Measurements from ENCODE around the gene ZNF487. TPM values are rescaled to one million over a fixed set of nuclear protein-coding genes. Genes with fewer than 3 reads are reported as not detected.
A peak's percentile ranks its signal among the peaks of the same experiment; 100 is the strongest.

The ZNF487 gene
- total and polyA plus RNA-seq, 4 experiments from 2014 or later, result 3.1 to 7.7 (median 5.2) TPM

DNA sequence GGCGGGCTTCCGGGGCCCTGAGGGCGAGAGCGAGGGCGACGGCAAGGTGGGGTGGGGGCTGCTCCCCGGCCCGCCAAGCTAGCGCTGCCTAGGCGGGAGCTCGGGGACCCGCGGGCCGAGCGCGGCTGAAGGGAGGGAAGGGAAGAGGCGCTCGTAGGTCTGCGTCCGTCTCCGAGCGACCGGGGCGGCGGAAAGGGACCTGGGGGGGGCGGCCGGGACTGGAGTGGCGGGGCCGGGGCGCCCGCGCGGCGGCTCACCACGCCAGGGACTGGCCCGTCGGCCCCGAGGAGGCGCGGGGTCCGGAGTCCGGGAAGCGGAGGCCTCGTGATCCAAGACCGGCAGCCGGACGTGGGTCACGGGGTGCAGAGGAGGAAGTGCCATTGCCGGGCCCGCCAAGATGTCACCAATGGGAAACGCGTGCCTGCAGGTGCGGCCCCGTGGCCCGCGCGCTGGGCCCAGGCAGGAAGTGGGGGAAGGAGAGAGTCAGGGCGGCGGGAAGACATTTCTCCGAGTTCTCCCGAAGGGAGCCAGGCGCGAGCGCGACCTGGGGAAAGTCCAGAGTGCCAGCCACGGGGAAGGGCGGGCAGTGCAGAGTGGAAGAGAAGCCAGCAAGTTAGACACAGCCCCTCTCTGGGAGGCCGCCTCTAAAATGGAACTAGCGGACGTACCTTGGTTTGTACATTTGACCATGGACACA is 39.8 kb upstream of the ZNF487 start:
- Histone ChIP-seq H3K9me3 (ENCODE audit: control insufficient read depth in 1 of 2, low read length in 2 of 2) (no peaks in the 10 kb centered on the region), H3K4me3 (ENCODE audit: low read length in 2 of 2) (peak overlapping the region; percentile 10 to 67), H3K27me3 (ENCODE audit: insufficient read depth, low read length) (no peaks in the 10 kb centered on the region), H3K27ac (ENCODE audit: low read depth, low read length) (peak overlapping the region; percentile 100), H3K36me3 (ENCODE audit: insufficient read depth, low read length) (peaks cover 24% of the 10 kb centered on the region), H3K4me1 (ENCODE audit: insufficient read depth, low read length) (peaks cover 81% of the 10 kb centered on the region)
- intact Hi-C loops (cut with micrococcal nuclease), result loop anchor here (1.0 to 2.0 kb wide), 5 partner anchors 10 to 40 kb away; partner anchors contain the start of gene ZNF487
- Mint-ChIP-seq H3K9me3 (no peaks in the 10 kb centered on the region), H3K36me3 (peaks cover 33 to 54% of the 10 kb centered on the region in 2 donors), H3K27me3 (no peaks in the 10 kb centered on the region), H3K27ac (peak overlapping the region; percentile 93 to 99 (median 98)), H3K4me3 (peak overlapping the region; percentile 79 to 100 (median 96)), H3K4me1 (peaks cover 62 to 95% (median 73%) of the 10 kb centered on the region in 4 donors)
- CTCF ChIA-PET (ENCODE audit: partially characterized antibody), result interaction anchor here (1.4 kb wide), 1 partner anchor 46 kb away, joined by 4 read pairs; no protein-coding TSS in a partner anchor
- peak; percentile 67 to 82 (median 75) for DNase-seq
- POLR2A ChIA-PET (ENCODE audit: partially characterized antibody), result interaction anchor here (0.6 to 13.4 kb wide), 16 partner anchors 12 to 258 kb away, joined by 3 to 250 read pairs (median 7); partner anchors contain the start of genes CSGALNACT2, HNRNPF and ZNF487

DNA sequence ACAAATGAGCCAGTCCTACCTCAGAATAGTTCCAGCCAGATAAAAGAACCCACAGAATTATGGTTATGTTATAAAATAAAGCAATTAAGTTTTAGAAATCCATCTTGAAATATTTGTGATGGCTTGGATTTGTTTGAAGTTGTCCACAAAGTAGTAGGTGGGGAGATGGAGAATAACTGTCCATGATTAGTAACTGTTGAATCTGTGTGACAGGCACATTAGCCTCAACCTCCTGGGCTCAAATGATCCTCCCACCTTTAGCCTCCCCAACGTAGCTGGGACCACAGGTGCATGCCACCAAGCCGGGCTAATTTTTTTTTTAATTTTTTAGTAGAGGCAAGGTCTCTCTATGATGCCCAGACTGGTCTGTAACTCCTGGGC is 38.0 kb upstream of the ZNF487 start:
- peak overlapping the region in 7 of 8 donors; percentile 79 to 100 (median 96) for H3K4me3 Mint-ChIP-seq
- peaks cover 25 to 51% of the 10 kb centered on the region in 2 donors for H3K36me3 Mint-ChIP-seq
- Histone ChIP-seq H3K36me3 (ENCODE audit: insufficient read depth, low read length) (peaks cover 7% of the 10 kb centered on the region), H3K27me3 (ENCODE audit: insufficient read depth, low read length) (no peaks in the 10 kb centered on the region), H3K9me3 (ENCODE audit: control insufficient read depth in 1 of 2, low read length in 2 of 2) (no peaks in the 10 kb centered on the region), H3K4me1 (ENCODE audit: insufficient read depth, low read length) (peaks cover 83% of the 10 kb centered on the region), H3K4me3 (ENCODE audit: low read length in 2 of 2) (peak overlapping the region in 1 of 2 donors; percentile 22), H3K27ac (ENCODE audit: low read depth, low read length) (peak overlapping the region; percentile 100)
- H3K27me3 Mint-ChIP-seq, result no peaks in the 10 kb centered on the region
- ChIA-PET POLR2A (ENCODE audit: partially characterized antibody) (interaction anchor here (1.0 to 13.4 kb wide), 4 partner anchors 10 to 38 kb away, joined by 3 to 250 read pairs (median 14); partner anchors contain the start of genes HNRNPF and ZNF487), CTCF (ENCODE audit: partially characterized antibody) (interaction anchor here (0.9 to 1.3 kb wide), 2 partner anchors 9 to 35 kb away, joined by 3 to 6 read pairs; no protein-coding TSS in a partner anchor)
- peaks cover 61 to 96% (median 75%) of the 10 kb centered on the region in 4 donors for H3K4me1 Mint-ChIP-seq
- intact Hi-C loops (cut with micrococcal nuclease), result no loop called here
- no peak for DNase-seq
- H3K9me3 Mint-ChIP-seq, result peaks cover 0 to 2% (median 0%) of the 10 kb centered on the region in 8 donors
- peak overlapping the region; percentile 93 to 99 (median 98) for H3K27ac Mint-ChIP-seq

GRCh38 chr10:43399320-43400310 is 37.3 kb upstream of the ZNF487 start:
- Histone ChIP-seq H3K9me3 (ENCODE audit: control insufficient read depth in 1 of 2, low read length in 2 of 2) (no peaks in the 10 kb centered on the region), H3K36me3 (ENCODE audit: insufficient read depth, low read length) (peaks cover under 1% of the 10 kb centered on the region), H3K4me1 (ENCODE audit: insufficient read depth, low read length) (peaks cover 83% of the 10 kb centered on the region), H3K27me3 (ENCODE audit: insufficient read depth, low read length) (no peaks in the 10 kb centered on the region), H3K27ac (ENCODE audit: low read depth, low read length) (peak overlapping the region; percentile 100), H3K4me3 (ENCODE audit: low read length in 2 of 2) (peak overlapping the region in 1 of 2 donors; percentile 6)
- H3K27ac Mint-ChIP-seq, result peak overlapping the region; percentile 82 to 99 (median 95)
- ChIA-PET POLR2A (ENCODE audit: partially characterized antibody) (interaction anchor here (0.9 to 13.4 kb wide), 8 partner anchors 9 to 262 kb away, joined by 3 to 250 read pairs (median 4); partner anchors contain the start of genes CSGALNACT2, HNRNPF and ZNF487), CTCF (ENCODE audit: partially characterized antibody) (interaction anchor here (0.9 to 1.1 kb wide), 2 partner anchors 36 to 45 kb away, joined by 3 read pairs; no protein-coding TSS in a partner anchor)
- peaks cover 26 to 48% of the 10 kb centered on the region in 2 donors for H3K36me3 Mint-ChIP-seq
- peak overlapping the region; percentile 70 to 100 (median 94) for H3K4me3 Mint-ChIP-seq
- peak in 2 of 5 donors; percentile 31 to 72 for DNase-seq
- intact Hi-C loops (cut with micrococcal nuclease), result no loop called here
- no peaks in the 10 kb centered on the region for H3K27me3 Mint-ChIP-seq
- H3K9me3 Mint-ChIP-seq, result peaks cover 0 to 2% (median 0%) of the 10 kb centered on the region in 8 donors
- peaks cover 60 to 96% (median 75%) of the 10 kb centered on the region in 4 donors for H3K4me1 Mint-ChIP-seq

DNA sequence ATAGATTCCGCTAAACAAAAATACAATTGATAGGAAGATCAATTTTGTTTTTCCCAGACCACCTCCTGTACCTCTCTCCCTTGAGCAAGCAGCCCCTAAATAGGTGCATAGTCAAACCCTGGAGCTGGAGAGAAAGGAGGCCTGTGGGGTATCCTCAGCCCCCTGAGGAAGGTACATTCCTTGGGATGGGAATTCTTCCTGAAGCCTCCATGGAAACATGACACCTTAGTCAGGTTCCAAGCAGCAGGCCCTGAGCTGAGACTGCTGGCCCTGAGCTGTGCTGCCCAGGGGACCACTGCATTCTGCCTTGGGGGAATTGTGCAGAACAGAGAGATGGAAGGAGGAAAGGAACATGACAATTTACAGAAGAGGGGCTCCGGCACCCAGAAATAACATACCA is 35.3 kb upstream of the ZNF487 start:
- Mint-ChIP-seq H3K36me3 (peaks cover 23 to 36% of the 10 kb centered on the region in 2 donors), H3K4me1 (peaks cover 54 to 80% (median 64%) of the 10 kb centered on the region in 4 donors), H3K27me3 (no peaks in the 10 kb centered on the region), H3K27ac (peak overlapping the region; percentile 20 to 96 (median 94)), H3K4me3 (peak overlapping the region in 7 of 8 donors; percentile 85 to 100 (median 93)), H3K9me3 (peaks cover 0 to 2% (median 0%) of the 10 kb centered on the region in 8 donors)
- Histone ChIP-seq H3K27ac (ENCODE audit: low read depth, low read length) (peak overlapping the region; percentile 100), H3K4me1 (ENCODE audit: insufficient read depth, low read length) (peaks cover 82% of the 10 kb centered on the region), H3K4me3 (ENCODE audit: low read length in 2 of 2) (no peak overlapping the region), H3K9me3 (ENCODE audit: control insufficient read depth in 1 of 2, low read length in 2 of 2) (no peaks in the 10 kb centered on the region), H3K27me3 (ENCODE audit: insufficient read depth, low read length) (no peaks in the 10 kb centered on the region), H3K36me3 (ENCODE audit: insufficient read depth, low read length) (no peaks in the 10 kb centered on the region)
- POLR2A ChIA-PET (ENCODE audit: partially characterized antibody), result interaction anchor here (1.1 to 13.4 kb wide), 3 partner anchors 7 to 263 kb away, joined by 4 to 250 read pairs (median 16); partner anchors contain the start of genes CSGALNACT2, HNRNPF and ZNF487
- DNase-seq, result no peak
- intact Hi-C loops (cut with micrococcal nuclease), result no loop called here
- CTCF ChIA-PET (ENCODE audit: partially characterized antibody), result interaction anchor here (1.4 kb wide), 1 partner anchor 102 kb away, joined by 3 read pairs; no protein-coding TSS in a partner anchor

- Histone ChIP-seq H3K27ac (ENCODE audit: low read depth, low read length) (peak overlapping the region; percentile 100), H3K27me3 (ENCODE audit: insufficient read depth, low read length) (no peaks in the 10 kb centered on the region), H3K9me3 (ENCODE audit: control insufficient read depth in 1 of 2, low read length in 2 of 2) (no peaks in the 10 kb centered on the region), H3K4me3 (ENCODE audit: low read length in 2 of 2) (peak overlapping the region in 1 of 2 donors; percentile 30), H3K4me1 (ENCODE audit: insufficient read depth, low read length) (peaks cover 82% of the 10 kb centered on the region), H3K36me3 (ENCODE audit: insufficient read depth, low read length) (no peaks in the 10 kb centered on the region)
- ChIA-PET POLR2A (ENCODE audit: partially characterized antibody) (interaction anchor here (3.7 kb wide), 1 partner anchor 35 kb away, joined by 16 read pairs; the partner anchor contains the start of gene ZNF487), CTCF (ENCODE audit: partially characterized antibody) (no interaction called here)
- DNase-seq, result no peak
- H3K27ac Mint-ChIP-seq, result peak overlapping the region; percentile 63 to 96 (median 94)
- H3K4me3 Mint-ChIP-seq, result peak overlapping the region; percentile 85 to 100 (median 94)
- peaks cover 0 to 2% (median 0%) of the 10 kb centered on the region in 8 donors for H3K9me3 Mint-ChIP-seq
- peaks cover 54 to 77% (median 64%) of the 10 kb centered on the region in 4 donors for H3K4me1 Mint-ChIP-seq
- no peaks in the 10 kb centered on the region for H3K27me3 Mint-ChIP-seq
- intact Hi-C loops (cut with micrococcal nuclease), result no loop called here
- H3K36me3 Mint-ChIP-seq, result peaks cover 23 to 35% of the 10 kb centered on the region in 2 donors
Observed at GRCh38 chr10:43402176-43402575, 34.7 kb upstream of the ZNF487 start.

- ChIA-PET CTCF (ENCODE audit: partially characterized antibody) (interaction anchor here (1.2 to 1.8 kb wide), 2 partner anchors 33 to 40 kb away, joined by 5 read pairs; partner anchors contain the start of gene ZNF487), POLR2A (ENCODE audit: partially characterized antibody) (interaction anchor here (0.8 to 11.9 kb wide), 6 partner anchors 8 to 110 kb away, joined by 4 to 250 read pairs (median 7); partner anchors contain the start of gene ZNF487)
- Histone ChIP-seq H3K36me3 (ENCODE audit: insufficient read depth, low read length) (no peaks in the 10 kb centered on the region), H3K27me3 (ENCODE audit: insufficient read depth, low read length) (no peaks in the 10 kb centered on the region), H3K4me3 (ENCODE audit: low read length in 2 of 2) (peak overlapping the region in 1 of 2 donors; percentile 2), H3K9me3 (ENCODE audit: control insufficient read depth in 1 of 2, low read length in 2 of 2) (no peaks in the 10 kb centered on the region), H3K27ac (ENCODE audit: low read depth, low read length) (peak overlapping the region; percentile 100), H3K4me1 (ENCODE audit: insufficient read depth, low read length) (peaks cover 78% of the 10 kb centered on the region)
- intact Hi-C loops (cut with micrococcal nuclease), result no loop called here
- DNase-seq, result no peak
- Mint-ChIP-seq H3K36me3 (peaks cover 23 to 40% of the 10 kb centered on the region in 2 donors), H3K9me3 (peaks cover 0 to 2% (median 0%) of the 10 kb centered on the region in 8 donors), H3K27me3 (no peaks in the 10 kb centered on the region), H3K27ac (peak overlapping the region; percentile 71 to 98 (median 95)), H3K4me1 (peaks cover 47 to 75% (median 60%) of the 10 kb centered on the region in 4 donors), H3K4me3 (peak overlapping the region; percentile 85 to 100 (median 94))
Observed at GRCh38 chr10:43402880-43403452, 33.9 kb upstream of the ZNF487 start.
